ENCODE measurements around the gene CYP4F3. TPM values are rescaled to one million over a fixed set of nuclear protein-coding genes. Genes with fewer than 3 reads are reported as not detected.
A peak's percentile ranks its signal among the peaks of the same experiment; 100 is the strongest.
"Not testable (repeated sequence)": the region's sequence is repeated elsewhere in the genome, so short reads cannot be mapped to it uniquely, and the experiment has no call there.

Gene CYP4F3
- total RNA-seq, 1 experiment from 2014 or later: not detected

DNA sequence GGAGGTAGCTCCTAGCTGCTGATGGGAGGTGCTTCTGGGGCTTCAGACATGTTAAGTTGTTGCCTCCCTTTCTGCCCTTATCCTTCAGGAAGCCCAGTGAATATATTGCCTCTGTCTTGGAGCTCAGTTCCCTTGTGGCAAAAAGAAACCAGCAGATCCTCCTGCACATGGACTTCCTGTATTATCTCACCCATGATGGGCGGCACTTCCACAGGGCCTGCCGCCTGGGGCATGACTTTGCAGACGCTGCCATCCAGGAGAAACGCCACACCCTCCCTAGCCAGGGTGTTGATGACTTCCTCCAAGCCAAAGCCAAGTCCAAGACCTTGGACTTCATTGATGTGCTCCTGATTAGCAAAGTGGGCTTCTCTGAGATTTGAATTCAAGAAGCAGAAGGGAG, 26.2 kb downstream of the CYP4F3 start:
- DNase-seq (ENCODE audit: low read depth): no peak

DNA sequence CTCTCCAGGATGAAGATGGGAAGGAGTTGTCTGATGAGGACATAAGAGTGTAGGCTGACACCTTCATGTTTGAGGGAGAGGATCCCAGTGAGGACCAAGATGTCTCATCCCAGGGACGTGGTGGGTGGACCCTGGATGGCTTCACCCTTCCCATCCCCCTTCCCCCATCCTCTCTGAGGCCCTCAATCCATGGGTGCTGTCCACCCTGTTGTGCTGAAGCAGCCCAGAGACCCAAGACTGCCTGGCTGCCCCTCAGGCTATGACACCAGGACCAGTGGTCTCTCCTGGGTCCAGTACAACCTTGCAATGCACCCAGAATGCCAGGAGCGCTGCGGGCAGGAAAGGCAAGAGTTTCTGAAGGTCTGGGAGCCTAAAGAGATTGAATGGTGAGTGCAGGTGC, 28.7 kb downstream of the CYP4F3 start:
- DNase-seq (ENCODE audit: low read depth): no peak

DNA sequence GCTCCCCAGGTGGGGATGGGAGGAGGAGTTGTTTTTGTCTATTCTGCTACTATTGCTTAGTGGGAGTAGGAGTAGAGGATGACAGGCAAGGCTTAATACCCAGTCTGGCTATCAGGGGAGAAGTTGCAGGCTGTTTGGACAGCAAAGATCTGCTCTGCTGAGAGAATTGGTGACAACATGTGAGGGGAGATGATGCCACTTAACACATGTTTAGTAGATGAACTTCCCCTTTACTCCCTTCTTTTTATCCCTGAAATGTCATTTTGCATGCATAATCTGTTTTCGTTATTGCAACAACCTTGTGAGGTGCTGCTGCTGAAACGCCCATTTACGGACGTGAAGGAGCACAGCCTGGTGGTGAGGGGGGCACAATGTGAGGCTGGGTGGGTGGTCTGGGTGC, 29.2 kb downstream of the CYP4F3 start:
- DNase-seq (ENCODE audit: low read depth): no peak

DNA sequence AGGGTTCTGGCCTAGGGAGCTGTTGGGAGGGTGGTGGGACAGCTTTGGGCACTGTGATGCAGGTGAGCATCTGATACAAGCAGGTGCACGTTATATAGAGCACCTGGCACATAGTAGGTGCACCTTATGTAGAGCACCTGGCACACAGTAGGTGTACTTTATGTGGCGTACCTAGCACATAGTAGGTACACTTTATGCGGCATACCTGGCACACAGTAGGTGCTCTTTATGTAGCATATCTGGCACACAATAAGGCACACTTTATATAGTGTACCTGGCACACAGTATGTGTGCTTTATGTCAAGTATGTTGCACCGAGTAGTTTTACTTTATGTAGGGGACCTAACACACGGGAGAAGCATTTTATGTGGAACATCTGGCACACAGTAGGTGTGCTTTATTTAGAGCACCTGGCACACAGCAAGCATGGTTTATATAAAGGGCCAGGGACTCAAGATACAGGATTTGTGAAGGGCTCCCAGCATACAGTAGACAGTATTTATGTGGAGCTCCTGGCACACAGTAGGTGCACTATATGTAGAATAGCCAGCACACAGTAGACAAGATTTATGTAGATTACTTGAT, 30.6 kb downstream of the CYP4F3 start:
- DNase-seq (ENCODE audit: low read depth): no peak

DNA sequence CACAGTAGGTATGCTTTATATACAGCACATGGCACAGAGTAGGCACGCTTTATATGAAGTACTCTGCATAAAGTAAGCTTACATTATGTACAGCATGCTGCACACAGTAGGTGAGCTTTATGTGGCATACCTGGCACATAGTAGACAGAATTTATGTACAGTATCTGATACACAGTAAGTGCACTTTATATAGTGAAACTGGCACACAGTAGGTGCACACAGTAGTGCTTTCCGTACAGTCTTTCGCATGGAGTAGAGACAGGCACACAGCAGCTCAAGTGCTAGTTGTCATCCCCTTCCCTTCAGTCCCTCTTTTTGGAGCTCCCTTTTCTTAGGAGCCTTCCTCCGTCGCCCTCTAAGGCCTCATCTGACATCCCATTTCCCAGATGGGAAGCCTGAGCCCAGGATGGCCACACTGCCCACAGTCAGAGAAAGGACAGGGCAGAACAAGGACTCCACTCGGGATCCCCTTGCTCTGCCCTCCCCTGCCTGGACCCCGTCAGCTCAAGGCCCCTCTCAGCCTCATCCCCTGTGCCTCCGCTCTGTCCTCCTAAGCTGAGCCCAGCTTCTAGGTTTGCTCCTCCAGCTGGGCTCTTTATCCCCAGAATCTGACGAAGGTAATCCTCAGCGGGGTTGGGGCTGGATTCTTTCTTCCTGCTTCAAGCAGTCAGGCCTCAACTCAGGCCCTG, 31.3 kb downstream of the CYP4F3 start:
- DNase-seq (ENCODE audit: low read depth): no peak

DNA sequence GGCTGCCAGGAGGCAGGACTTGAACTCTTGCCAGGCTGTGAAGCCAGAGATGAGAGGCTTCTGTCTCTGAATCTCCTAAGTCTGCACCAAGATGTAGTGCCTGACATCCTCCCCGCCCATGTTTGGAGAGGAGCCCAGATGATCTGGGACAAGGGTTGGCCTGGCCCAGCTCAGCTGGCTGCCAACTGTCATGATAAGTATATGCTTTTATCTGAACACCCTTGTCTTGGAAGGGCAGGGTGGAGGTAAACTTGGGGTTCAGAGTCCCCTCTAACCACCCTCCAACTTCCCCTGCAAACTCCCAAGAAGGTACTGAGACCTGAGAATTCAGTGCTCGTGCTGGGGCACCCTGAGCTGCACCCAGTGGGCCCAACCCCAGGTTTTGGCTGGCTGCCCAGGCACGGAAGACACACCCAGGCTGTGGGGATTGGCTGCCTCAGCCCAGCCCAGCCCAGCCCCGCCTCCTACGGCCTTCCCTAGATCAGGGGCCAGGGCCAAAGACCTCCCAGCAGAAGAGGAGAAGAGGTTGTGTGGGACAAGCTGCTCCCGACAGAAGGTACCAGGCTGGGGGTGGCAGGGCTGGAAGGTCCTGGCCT, 32.0 kb downstream of the CYP4F3 start, which contains the start of gene CYP4F12:
CYP4F12 (plus strand) TSS at position 508 of the 596 bp plus-strand sequence. CDS start 443 bp downstream, outside the sequence.
- peak; percentile 69 for DNase-seq (ENCODE audit: low read depth)

DNA sequence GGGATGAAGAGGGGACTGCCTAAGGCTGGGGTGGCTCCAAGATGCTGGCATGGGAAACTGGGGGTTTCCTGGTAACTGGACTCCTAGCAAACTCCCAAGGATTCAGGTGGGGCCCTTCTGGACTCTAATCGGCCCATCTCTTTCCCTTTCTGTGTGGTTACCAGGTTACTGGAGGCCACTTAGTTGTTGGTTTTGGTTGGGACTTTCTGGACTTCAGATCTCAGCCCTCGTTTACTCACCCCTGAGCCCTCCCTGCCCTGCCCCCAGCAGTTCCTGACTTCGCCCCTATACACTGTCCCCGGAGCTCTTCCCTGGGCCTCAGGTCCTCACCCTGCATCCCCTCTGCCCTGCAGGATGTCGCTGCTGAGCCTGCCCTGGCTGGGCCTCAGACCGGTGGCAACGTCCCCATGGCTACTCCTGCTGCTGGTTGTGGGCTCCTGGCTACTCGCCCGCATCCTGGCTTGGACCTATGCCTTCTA, 32.5 kb downstream of the CYP4F3 start:
- DNase-seq (ENCODE audit: low read depth): peak; percentile 13

DNA sequence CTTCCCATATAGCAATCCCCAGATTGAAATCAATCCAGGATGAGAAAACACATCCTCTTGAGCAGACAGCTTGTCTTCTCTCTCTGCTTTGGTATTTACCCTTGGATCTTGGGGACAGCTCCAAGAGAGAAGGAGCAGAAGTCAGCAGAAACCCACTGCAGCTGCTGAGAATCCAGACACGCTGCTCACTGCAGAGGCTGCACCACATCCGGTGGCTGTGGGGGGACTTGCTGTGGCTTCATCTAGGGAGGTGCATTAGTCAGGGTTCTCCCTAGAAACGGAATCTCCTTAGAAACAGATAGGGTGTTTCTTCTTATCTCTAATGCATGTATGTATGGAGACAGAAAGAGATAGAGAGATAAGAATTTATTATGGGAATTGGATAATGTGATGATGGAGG, 34.9 kb downstream of the CYP4F3 start:
- no peak for DNase-seq (ENCODE audit: low read depth)

DNA sequence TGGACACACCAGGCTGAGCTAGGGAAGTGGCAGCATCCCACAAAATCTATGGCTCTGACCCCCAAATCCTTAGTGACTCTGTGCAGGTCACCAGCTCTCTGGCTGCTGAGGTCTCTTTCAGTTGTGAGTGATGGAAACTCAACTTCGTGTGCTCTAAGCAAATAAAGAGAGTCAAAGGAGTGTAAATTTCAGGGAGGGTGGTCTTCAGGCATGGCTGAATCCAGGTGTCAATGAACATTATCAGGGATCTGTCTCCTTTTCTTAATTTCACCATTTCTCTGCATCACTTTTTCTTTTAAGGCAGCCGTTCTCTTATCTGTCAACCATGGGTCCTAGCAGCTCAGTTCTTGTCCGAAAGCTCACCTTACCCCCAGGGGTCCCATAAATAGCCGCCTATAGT, 38.4 kb downstream of the CYP4F3 start:
- no peak for DNase-seq (ENCODE audit: low read depth)

DNA sequence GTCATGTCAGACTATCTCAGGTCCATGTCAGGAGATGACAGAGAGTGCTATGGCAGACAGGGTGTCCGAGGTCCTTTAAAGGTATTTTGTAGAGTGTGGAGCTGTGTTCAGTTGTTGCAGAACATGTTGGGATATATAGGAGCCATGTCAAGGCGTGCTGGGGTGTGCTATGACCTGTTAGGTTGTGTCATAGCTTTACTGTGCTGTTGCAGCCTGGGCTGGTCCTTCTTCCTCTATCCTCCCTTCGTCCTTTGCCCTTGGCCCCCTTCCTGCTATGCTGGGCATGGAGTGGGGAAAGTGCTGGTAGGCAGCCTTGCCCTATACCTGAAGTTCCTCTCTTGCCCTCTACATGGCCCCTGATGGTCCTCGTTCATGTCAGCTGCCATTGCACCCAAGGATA, 39.2 kb downstream of the CYP4F3 start:
- DNase-seq (ENCODE audit: low read depth): not testable (repeated sequence)

DNA sequence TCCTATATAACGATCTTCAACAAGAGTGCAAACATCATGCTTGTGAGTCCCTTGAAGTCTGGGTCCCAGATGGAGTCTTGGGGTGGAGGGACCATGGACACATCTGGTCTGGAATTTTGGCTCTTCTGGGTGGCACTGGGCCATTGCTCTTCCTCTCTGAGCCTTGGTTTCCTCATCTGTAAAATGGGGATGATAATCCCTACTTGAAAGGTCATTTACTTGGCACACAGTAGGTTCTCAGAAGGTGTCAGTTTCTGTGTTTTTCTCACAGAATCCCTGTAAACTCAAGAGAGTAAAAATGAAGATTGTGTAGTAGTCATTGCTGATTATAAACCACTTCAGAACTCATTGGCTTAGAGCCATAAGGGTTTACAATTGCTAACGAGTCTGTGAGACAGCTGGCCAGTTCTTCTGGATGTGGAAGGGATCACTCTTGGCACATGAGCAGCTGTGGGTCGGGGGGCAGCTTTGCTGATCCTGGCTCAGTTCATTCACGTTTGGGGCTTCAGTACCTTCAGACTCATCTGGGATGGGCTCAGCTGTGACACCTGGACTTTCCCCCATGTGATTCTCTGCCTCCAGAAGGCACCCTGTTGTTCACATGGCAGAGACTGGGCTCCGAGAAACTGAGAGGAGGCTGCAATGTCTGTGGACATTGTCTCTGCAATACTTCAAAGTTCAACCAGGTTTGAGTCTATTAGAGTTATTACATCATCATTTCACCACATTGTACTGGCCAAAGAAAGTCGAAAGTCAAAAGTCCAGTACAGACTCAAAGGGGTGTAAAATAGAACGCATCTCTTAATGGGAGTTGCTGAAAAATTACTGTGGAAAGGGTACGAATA, 40.0 kb downstream of the CYP4F3 start:
- no peak for DNase-seq (ENCODE audit: low read depth)

DNA sequence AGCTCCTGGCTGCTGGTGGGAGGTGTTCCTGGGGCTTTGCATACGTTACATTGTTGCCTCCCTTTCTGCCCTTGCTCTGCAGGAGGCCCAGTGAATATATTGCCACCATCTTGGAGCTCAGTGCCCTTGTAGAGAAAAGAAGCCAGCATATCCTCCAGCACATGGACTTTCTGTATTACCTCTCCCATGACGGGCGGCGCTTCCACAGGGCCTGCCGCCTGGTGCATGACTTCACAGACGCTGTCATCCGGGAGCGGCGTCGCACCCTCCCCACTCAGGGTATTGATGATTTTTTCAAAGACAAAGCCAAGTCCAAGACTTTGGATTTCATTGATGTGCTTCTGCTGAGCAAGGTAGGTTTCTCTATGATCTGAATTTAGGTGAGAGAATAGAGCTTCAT, 42.7 kb downstream of the CYP4F3 start:
- DNase-seq (ENCODE audit: low read depth): no peak

DNA sequence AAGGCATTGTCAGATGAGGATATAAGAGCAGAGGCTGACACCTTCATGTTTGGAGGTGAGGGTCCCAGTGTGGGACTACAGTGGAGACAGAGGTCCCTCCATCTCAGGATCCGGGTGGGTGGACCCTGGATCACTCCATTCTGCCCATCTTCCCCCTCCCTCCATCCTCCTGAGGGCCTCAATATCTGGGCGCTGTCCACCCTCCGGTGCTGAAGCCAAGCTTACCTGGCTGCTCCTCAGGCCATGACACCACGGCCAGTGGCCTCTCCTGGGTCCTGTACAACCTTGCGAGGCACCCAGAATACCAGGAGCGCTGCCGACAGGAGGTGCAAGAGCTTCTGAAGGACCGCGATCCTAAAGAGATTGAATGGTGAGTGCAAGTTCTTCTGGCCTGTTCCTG, 44.1 kb downstream of the CYP4F3 start:
- DNase-seq (ENCODE audit: low read depth): no peak

DNA sequence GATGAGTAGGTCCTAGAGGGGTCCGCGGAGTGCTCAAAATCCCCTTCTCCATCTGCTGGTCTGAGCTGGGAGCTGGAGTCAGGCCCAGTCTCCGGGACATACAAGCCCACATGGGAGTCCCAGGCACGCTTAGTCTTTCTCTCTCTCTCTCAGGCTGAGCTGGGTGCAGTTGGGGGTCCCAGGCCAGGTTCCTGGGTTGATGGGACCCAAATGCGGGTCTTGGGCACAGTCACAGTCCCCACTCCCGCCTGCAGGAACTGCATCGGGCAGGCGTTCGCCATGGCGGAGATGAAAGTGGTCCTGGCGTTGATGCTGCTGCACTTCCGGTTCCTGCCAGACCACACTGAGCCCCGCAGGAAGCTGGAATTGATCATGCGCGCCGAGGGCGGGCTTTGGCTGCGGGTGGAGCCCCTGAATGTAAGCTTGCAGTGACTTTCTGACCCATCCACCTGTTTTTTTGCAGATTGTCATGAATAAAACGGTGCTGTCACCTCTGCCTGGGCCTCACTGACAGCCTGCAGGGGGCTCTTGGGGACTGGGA, 56.0 kb downstream of the CYP4F3 start:
- no peak for DNase-seq (ENCODE audit: low read depth)

DNA sequence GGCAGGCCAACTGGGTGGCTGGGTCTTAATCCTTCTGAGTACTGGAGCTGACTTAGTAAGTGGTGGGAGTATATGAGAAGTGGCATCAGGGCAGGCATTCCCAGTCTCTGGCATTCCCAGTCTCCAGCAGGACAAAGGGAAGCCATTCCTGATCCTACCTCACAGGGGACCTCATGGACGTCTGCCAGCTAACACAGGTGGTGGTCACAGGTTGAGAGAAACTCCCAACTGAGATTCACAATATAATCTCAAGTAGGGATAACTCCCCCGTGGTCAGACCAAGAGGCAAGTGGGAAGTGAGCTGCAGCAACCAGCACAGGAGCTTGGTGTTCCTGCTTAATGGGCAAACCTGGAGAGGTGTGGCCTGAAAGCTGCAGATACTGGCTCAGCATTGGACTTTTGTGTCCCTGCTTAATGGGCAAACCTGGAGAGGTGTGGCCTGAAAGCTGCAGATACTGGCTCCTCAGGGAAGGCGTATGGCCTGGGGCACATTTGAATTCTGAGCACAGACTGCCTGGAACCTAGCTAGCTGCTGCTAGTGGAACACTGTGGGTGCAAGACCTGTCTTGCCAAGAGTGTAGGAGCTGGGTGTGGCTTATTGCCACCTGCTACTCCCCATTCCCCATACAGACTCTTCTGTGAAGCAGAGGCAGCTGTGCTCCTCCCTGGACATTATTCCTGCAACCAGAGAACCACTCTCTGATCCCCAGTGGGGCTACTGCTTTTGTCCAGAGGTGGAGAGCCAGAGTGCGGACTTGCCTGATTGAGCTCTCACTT, 61.2 kb downstream of the CYP4F3 start:
- DNase-seq (ENCODE audit: low read depth): no peak

DNA sequence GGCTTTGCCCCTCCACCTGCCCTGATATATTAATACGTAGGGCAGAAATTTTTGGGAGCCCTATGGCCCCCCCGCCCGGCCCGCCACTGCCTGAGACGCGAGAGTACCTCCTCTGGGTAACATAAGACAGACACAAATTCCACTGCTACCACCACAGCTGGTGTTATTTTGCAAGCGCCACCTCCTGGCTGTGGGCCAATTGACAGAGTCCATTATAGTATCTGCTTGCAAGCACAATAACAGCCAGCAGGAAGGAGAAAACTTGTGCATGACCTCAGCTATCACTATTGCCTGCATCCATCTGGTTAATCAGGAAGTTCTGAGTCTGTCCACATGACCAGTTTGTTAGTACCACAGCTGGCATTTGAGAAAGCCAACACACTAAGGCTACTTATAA, 61.8 kb downstream of the CYP4F3 start:
- peak; percentile 76 for DNase-seq (ENCODE audit: low read depth)

Other genes starting within 250 kb of the CYP4F3 start
- gene AKAP8L, start 221.9 kb upstream of the CYP4F3 start, total RNA-seq (2014; rRNA removed; shearing (Covaris generic)): 31.6 and 33.8 TPM in 2 replicates
- 4.2 and 7.1 TPM in 2 replicates for gene WIZ, start 190.9 kb upstream of the CYP4F3 start, total RNA-seq (2014; rRNA removed; shearing (Covaris generic))
- gene RASAL3, start 176.4 kb upstream of the CYP4F3 start, total RNA-seq (2014; rRNA removed; shearing (Covaris generic)): 0.72 and 0.88 TPM in 2 replicates
- gene PGLYRP2, start 161.4 kb upstream of the CYP4F3 start, total RNA-seq (2014; rRNA removed; shearing (Covaris generic)): not detected in 2 replicates
- not detected in 2 replicates for gene CYP4F22, start 132.4 kb upstream of the CYP4F3 start, total RNA-seq (2014; rRNA removed; shearing (Covaris generic))
- gene CYP4F8, start 25.7 kb upstream of the CYP4F3 start, total RNA-seq (2014; rRNA removed; shearing (Covaris generic)): not detected in 2 replicates
- gene CYP4F12, start 32.2 kb downstream of the CYP4F3 start, total RNA-seq (2014; rRNA removed; shearing (Covaris generic)): 0.20 TPM in 1 of 2 replicates, not detected in the other
- not detected in 2 replicates for gene OR10H2, start 87.1 kb downstream of the CYP4F3 start, total RNA-seq (2014; rRNA removed; shearing (Covaris generic))
- not detected in 2 replicates for gene OR10H3, start 97.1 kb downstream of the CYP4F3 start, total RNA-seq (2014; rRNA removed; shearing (Covaris generic))
- gene OR10H5, start 146.8 kb downstream of the CYP4F3 start, total RNA-seq (2014; rRNA removed; shearing (Covaris generic)): not detected in 2 replicates
- not detected in 2 replicates for gene OR10H1, start 174.8 kb downstream of the CYP4F3 start, total RNA-seq (2014; rRNA removed; shearing (Covaris generic))

All from RPMI7951 (cell line).